ENCODE results near the gene SERPINB6. TPM values are rescaled to one million over a fixed set of nuclear protein-coding genes. Genes with fewer than 3 reads are reported as not detected.

The SERPINB6 gene
- total RNA-seq, 1 experiment from 2014 or later = 60.9 TPM

DNA sequence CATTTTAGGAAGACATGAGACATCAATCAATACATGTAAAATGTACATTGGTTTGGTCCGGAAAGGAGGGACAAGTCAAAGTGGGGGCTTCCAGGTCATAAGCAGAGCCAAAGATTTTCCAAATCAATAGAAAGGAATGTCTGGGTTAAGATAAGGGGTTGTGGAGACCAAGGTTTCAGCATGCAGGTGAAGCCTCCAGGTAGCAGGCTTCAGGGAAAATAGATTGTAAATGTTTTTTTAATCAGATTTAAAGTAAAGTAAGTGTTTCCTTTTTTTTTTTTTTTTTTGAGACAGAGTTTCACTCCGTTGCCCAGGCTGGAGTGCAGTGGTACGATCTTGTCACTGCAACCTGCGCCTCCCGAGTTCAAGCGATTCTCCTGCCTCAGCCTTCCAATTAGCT is 51.5 kb downstream of the SERPINB6 start:
- H3K4me1 Mint-ChIP-seq (ENCODE audit: low read depth, unreplicated experiment) = peaks cover 17% of the 10 kb centered on the region

DNA sequence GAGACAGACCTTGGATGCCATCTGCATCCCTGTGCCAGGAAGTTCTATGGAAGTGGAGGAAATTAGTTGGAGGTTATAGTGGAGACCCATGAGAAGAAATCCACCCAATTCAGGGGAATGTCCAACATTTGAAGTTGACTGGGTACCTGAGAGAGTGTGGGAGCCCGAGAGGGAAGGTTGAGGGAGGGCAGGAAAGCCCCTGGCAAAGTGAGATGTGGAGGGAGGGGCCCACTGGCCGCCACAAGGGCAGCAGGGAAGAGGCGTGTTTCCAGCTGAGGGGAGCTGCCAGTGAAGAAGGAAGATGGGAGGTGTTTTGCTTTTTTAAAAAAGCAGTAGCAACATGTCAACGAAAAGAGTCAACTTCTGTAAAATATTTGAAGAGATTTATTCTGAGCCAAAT is 52.0 kb downstream of the SERPINB6 start:
- no peaks in the 10 kb centered on the region for H3K36me3 Mint-ChIP-seq (ENCODE audit: insufficient read depth, unreplicated experiment)
- H3K27me3 Mint-ChIP-seq (ENCODE audit: unreplicated experiment) = no peaks in the 10 kb centered on the region
- peaks cover 17% of the 10 kb centered on the region for H3K4me1 Mint-ChIP-seq (ENCODE audit: low read depth, unreplicated experiment)
- no TSS peak for BruUV-seq (replicated peaks)
- peaks cover 3% of the 10 kb centered on the region for H3K9me3 Mint-ChIP-seq (ENCODE audit: low read depth, unreplicated experiment)
- intact Hi-C loops (cut with micrococcal nuclease; ENCODE audit: unreplicated experiment) = no loop called here
- H3K27ac Mint-ChIP-seq (ENCODE audit: unreplicated experiment) = no peak overlapping the region
- H3K4me3 Mint-ChIP-seq (ENCODE audit: low read depth, unreplicated experiment) = no peak overlapping the region
- DNase-seq = no peak
- CTCF ChIA-PET = no interaction called here
- TF ChIP-seq, protein P1, sequence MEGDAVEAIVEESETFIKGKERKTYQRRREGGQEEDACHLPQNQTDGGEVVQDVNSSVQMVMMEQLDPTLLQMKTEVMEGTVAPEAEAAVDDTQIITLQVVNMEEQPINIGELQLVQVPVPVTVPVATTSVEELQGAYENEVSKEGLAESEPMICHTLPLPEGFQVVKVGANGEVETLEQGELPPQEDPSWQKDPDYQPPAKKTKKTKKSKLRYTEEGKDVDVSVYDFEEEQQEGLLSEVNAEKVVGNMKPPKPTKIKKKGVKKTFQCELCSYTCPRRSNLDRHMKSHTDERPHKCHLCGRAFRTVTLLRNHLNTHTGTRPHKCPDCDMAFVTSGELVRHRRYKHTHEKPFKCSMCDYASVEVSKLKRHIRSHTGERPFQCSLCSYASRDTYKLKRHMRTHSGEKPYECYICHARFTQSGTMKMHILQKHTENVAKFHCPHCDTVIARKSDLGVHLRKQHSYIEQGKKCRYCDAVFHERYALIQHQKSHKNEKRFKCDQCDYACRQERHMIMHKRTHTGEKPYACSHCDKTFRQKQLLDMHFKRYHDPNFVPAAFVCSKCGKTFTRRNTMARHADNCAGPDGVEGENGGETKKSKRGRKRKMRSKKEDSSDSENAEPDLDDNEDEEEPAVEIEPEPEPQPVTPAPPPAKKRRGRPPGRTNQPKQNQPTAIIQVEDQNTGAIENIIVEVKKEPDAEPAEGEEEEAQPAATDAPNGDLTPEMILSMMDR (IDR thresholded peaks at IDR 0.05; ENCODE audit: unreplicated experiment) = no peak

More for the DNA sequence above, 51.5 kb downstream of the SERPINB6 start:
- BruUV-seq (replicated peaks) = no TSS peak
- intact Hi-C loops (cut with micrococcal nuclease; ENCODE audit: unreplicated experiment) = no loop called here
- CTCF ChIA-PET = no interaction called here
- H3K36me3 Mint-ChIP-seq (ENCODE audit: insufficient read depth, unreplicated experiment) = no peaks in the 10 kb centered on the region
- DNase-seq = no peak
- no peak overlapping the region for H3K27ac Mint-ChIP-seq (ENCODE audit: unreplicated experiment)
- TF ChIP-seq, protein P1 (IDR thresholded peaks at IDR 0.05; ENCODE audit: unreplicated experiment) = no peak
- no peaks in the 10 kb centered on the region for H3K27me3 Mint-ChIP-seq (ENCODE audit: unreplicated experiment)
- H3K4me3 Mint-ChIP-seq (ENCODE audit: low read depth, unreplicated experiment) = no peak overlapping the region
- peaks cover 3% of the 10 kb centered on the region for H3K9me3 Mint-ChIP-seq (ENCODE audit: low read depth, unreplicated experiment)

DNA sequence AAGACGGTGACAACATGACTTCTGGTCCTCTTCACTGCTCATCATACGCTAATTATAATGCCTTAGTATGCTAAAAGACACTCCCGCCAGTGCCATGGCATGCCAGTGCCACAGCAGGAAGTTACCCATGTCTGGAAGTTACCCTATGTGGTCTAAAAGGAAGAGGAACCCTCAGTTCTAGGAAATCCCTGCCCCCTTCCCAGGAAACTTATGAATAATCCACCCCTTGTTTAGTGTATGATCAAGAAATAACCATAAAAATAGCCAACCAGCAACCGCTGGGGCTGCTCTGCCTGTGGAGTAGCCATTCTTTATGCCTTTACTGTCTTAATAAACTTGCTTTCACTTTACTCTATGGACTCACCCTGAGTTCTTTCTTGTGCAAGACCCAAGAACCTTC is 52.4 kb downstream of the SERPINB6 start:
- no peak overlapping the region for H3K4me3 Mint-ChIP-seq (ENCODE audit: low read depth, unreplicated experiment)
- intact Hi-C loops (cut with micrococcal nuclease; ENCODE audit: unreplicated experiment) = no loop called here
- H3K9me3 Mint-ChIP-seq (ENCODE audit: low read depth, unreplicated experiment) = peaks cover 3% of the 10 kb centered on the region
- H3K27ac Mint-ChIP-seq (ENCODE audit: unreplicated experiment) = no peak overlapping the region
- peaks cover 18% of the 10 kb centered on the region for H3K4me1 Mint-ChIP-seq (ENCODE audit: low read depth, unreplicated experiment)
- BruUV-seq (replicated peaks) = no TSS peak
- CTCF ChIA-PET = no interaction called here
- no peaks in the 10 kb centered on the region for H3K27me3 Mint-ChIP-seq (ENCODE audit: unreplicated experiment)
- H3K36me3 Mint-ChIP-seq (ENCODE audit: insufficient read depth, unreplicated experiment) = no peaks in the 10 kb centered on the region
- TF ChIP-seq, protein P1 (IDR thresholded peaks at IDR 0.05; ENCODE audit: unreplicated experiment) = no peak
- DNase-seq = no peak

DNA sequence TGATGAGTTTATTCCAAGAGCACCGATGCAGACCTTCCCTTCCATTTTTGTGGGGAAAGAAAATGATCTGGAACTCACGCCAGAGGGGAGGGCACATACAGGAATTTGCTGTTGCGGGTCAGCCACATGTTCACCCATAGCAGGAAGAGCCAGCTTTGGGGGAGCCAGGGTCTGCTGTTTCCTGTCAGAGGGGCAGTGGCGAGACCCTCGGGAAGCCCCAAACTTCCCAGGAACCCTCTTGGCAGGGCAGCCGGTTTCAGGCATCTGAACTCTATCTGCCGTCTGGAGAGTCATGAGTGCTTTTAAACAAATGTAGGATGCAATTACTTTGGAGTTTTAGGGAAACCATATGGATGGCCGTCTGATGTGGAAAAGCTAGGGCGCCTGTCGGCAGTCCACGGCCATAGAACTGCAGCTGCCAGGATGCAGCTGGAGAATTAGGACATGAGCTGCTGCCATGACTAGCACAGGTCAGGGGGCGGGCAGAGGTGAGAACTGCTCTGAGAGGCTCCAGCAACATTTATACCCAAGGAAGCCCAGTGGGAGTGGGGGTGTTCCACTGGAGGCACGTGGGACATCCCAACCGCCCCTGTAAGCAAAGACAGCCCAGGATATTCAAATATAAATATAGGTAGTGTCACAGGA is 53.4 kb downstream of the SERPINB6 start:
- Mint-ChIP-seq H3K9me3 (ENCODE audit: low read depth, unreplicated experiment) (peaks cover 3% of the 10 kb centered on the region), H3K4me3 (ENCODE audit: low read depth, unreplicated experiment) (no peak overlapping the region), H3K27me3 (ENCODE audit: unreplicated experiment) (no peaks in the 10 kb centered on the region), H3K4me1 (ENCODE audit: low read depth, unreplicated experiment) (peaks cover 27% of the 10 kb centered on the region), H3K27ac (ENCODE audit: unreplicated experiment) (no peak overlapping the region), H3K36me3 (ENCODE audit: insufficient read depth, unreplicated experiment) (no peaks in the 10 kb centered on the region)
- CTCF ChIA-PET = no interaction called here
- intact Hi-C loops (cut with micrococcal nuclease; ENCODE audit: unreplicated experiment) = no loop called here
- DNase-seq = no peak
- TF ChIP-seq, protein P1 (IDR thresholded peaks at IDR 0.05; ENCODE audit: unreplicated experiment) = no peak
- no TSS peak for BruUV-seq (replicated peaks)
